H1 (cell line): ENCODE measurements around the gene ADAMTS1. TPM values are rescaled to one million over a fixed set of nuclear protein-coding genes. Genes with fewer than 3 reads are reported as not detected.

Source experiments
- CHD7 ChIP-seq: fragments of 300-600 bp; sonication (generic); IDR thresholded peaks from 2 replicates; pipeline ENCODE4 v1.7.1; 2012; ENCODE audit warnings: low read length, moderate library complexity, mild to moderate bottlenecking, inconsistent platforms; ENCODE audit not compliant: insufficient replicate concordance
- GABPA ChIP-seq: IDR thresholded peaks from 2 replicates; pipeline ENCODE4 v1.6.1; 2011; ENCODE audit warnings: mild to moderate bottlenecking, low read length, moderate library complexity, borderline replicate concordance; ENCODE audit not compliant: insufficient read depth
- JUND ChIP-seq: IDR thresholded peaks from 2 replicates; pipeline ENCODE4 v1.6.1; 2011; ENCODE audit warnings: mild to moderate bottlenecking, improper control_type of control experiment, low read length
- TEAD4 ChIP-seq: IDR thresholded peaks from 2 replicates; pipeline ENCODE4 v1.6.1; 2012; ENCODE audit warnings: low read depth, low read length, inconsistent platforms, mixed read lengths
- polyA plus RNA-seq, 7 experiments: library from polyadenylated mRNA; depleted of rRNA in 3 of 7; stranded (reverse) in 5 of 7; unstranded in 2 of 7; fragments of >200 nt in 5 of 7; fragments of 200-250 nt in 2 of 7; gene quantifications; 1 replicate in 5 of 7; 2 replicates in 1 of 7; 4 replicates in 1 of 7; pipeline versions ENCODE4 v1.2.1 to v1.2.3, GENCODE V29; 2011 to 2013; ENCODE audit warnings: missing spikeins in 2 of 7, mixed read lengths in 2 of 7
- total RNA-seq: library from RNA; stranded (reverse); fragmentation: NEBNext Ultra II Directional; extraction: Animal tissue kit (Norgen Biotek cat#: 25700); gene quantifications from 2 replicates; pipeline ENCODE4 v1.2.1, GENCODE V29; 2021

ADAMTS1 gene
- total and polyA plus RNA-seq, 2 of the 8 experiments (the other 6 are each of a cell fraction or from before 2014, with no cell fraction given) = 10.7 to 22.4 TPM

GRCh38 chr21:26810266-26810665 is 34.9 kb downstream of the ADAMTS1 start (continued):
- TF ChIP-seq CHD7 (no peak), GABPA (no peak), JUND (no peak), TEAD4 (no peak)
